Measurements from ENCODE around the gene ACSL5.

DNA sequence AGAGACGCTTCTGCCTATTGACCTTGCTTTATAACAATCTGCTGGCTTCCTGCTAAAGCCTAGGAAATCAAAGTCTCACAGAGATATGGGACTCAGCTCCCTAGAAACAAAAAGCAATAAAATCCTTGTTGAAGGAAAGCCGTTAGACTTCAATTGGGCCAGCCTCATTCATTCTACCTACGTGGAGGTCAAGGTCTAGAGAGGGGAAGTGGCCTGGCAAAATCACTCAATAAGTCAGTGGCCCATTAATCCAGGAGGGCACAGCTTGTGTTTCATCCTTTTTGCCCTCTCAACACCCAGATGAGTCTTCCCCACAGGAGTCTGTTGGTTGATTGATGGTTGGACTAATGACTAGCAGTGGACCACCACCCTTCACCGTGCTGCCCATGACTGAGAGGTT lies 40.5 kb upstream of the ACSL5 start:
- TF ChIP-seq, protein P1, sequence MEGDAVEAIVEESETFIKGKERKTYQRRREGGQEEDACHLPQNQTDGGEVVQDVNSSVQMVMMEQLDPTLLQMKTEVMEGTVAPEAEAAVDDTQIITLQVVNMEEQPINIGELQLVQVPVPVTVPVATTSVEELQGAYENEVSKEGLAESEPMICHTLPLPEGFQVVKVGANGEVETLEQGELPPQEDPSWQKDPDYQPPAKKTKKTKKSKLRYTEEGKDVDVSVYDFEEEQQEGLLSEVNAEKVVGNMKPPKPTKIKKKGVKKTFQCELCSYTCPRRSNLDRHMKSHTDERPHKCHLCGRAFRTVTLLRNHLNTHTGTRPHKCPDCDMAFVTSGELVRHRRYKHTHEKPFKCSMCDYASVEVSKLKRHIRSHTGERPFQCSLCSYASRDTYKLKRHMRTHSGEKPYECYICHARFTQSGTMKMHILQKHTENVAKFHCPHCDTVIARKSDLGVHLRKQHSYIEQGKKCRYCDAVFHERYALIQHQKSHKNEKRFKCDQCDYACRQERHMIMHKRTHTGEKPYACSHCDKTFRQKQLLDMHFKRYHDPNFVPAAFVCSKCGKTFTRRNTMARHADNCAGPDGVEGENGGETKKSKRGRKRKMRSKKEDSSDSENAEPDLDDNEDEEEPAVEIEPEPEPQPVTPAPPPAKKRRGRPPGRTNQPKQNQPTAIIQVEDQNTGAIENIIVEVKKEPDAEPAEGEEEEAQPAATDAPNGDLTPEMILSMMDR (IDR thresholded peaks at IDR 0.05): no peak
- TF ChIP-seq POLR2A (IDR thresholded peaks at IDR 0.05): no peak

Measured in testis (tissue), 2 donors.